ENCODE results near the gene WNT3A. TPM values are rescaled to one million over a fixed set of nuclear protein-coding genes. Genes with fewer than 3 reads are reported as not detected.

WNT3A gene
- total RNA-seq, 1 donor from 2014 or later: 10.1 TPM

DNA sequence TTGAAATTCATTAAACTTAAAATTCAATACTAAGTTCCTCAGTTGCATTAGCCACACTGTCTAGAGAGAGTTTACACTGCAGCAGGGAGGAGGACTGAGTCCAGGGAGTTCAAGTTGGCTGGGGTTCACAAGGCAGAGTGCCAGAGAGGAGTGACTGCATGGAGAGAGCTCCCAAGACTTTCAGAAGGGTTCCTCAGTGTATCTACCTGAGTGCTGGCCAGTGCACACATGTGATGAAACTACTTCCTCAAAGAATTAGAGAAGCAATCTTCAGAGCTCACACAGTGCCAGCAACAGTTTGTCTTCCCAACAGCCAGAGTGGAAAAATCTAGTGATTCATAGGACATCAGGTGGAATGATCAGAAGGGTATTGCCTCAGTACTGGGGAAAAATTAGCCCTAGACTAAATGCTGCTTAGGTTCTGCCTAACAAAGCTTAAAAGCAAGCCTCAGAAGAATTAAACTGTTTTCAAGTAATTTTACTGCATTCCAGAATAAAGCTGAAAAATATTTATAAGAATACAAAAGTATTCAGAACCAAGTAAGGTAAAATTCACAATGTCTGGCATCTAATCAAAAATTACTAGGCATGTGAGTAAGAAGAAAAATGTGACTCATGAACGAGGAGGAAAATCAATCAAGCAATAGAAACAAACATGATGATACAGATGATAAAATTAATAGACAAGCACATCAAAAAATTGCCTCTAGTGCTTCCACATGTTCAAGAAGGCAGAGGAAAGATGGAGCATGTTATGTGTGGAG is 10.4 kb upstream of the WNT3A start:
- Histone ChIP-seq H3K4me3 (no peak overlapping the region), H3K27me3 (no peaks in the 10 kb centered on the region), H3K9me3 (peaks cover 12% of the 10 kb centered on the region), H3K36me3 (no peaks in the 10 kb centered on the region), H3K27ac (no peak overlapping the region), H3K4me1 (no peaks in the 10 kb centered on the region)
- ATAC-seq: peak; percentile 58
- intact Hi-C loops (cut with DNase I): no loop called here
- peak; percentile 63 for DNase-seq
- TF ChIP-seq CTCF (IDR thresholded peaks at IDR 0.05): no peak

- no peaks in the 10 kb centered on the region for H3K4me1 ChIP-seq
- no peak for DNase-seq
- no peak for ATAC-seq
- no peaks in the 10 kb centered on the region for H3K36me3 ChIP-seq
- no peak overlapping the region for H3K27ac ChIP-seq
- peaks cover 14% of the 10 kb centered on the region for H3K27me3 ChIP-seq
- intact Hi-C loops (cut with DNase I): no loop called here
- peaks cover 12% of the 10 kb centered on the region for H3K9me3 ChIP-seq
- no peak for TF ChIP-seq CTCF (IDR thresholded peaks at IDR 0.05)
- H3K4me3 ChIP-seq: no peak overlapping the region
Measured at GRCh38 chr1:227998374-227999055, 8.3 kb upstream of the WNT3A start.

DNA sequence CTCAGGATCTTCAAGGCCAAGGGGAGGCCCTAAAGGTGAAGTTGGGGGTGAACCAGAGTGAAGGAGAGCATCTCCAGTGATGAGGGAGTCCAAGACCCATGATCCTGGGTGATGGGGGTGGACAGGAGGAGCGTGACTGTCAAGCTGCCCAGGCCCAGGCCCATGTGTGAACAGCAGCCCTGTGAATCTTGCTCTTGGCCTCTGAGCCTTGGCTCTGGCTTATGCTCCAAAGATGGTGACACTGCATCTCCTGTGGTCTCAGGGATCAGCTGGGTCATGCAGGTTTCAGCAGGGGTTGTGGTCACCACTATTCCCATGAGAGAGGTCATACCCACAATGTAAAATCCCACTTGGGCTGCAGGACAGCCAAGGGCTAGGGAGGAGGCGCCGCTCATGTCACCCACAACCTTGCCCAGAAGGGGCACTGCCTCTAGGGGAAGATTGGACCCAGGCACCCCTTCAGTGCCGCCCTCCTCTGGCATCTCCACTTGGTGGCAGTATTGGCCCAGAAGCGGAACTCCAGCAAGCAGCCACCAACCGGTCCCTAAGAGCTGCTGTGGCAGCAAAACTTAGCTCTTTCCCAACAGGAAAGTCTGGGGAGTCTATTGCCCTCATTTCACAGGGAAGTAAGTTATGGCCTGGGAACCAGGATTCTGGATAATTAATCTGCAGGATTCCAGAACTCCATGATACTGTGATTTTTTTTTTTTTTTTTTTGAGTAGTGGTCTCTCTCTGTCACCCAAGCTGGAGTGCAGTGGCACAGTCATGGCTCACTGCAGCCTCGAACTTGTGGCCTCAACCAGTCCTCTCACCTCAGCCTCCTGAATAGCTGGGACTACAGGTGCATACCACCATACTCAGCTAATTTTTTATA is 7.5 kb upstream of the WNT3A start:
- peak; percentile 85 for DNase-seq
- intact Hi-C loops (cut with DNase I): no loop called here
- Histone ChIP-seq H3K4me1 (no peaks in the 10 kb centered on the region), H3K4me3 (no peak overlapping the region), H3K27me3 (peaks cover 22% of the 10 kb centered on the region), H3K27ac (no peak overlapping the region), H3K36me3 (no peaks in the 10 kb centered on the region), H3K9me3 (peaks cover 12% of the 10 kb centered on the region)
- peak; percentile 96 for ATAC-seq
- peak; percentile 77 for TF ChIP-seq CTCF (IDR thresholded peaks at IDR 0.05)

- no peak overlapping the region for H3K27ac ChIP-seq
- DNase-seq (no peak), ATAC-seq (no peak)
- no peak overlapping the region for H3K4me3 ChIP-seq
- intact Hi-C loops (cut with DNase I): no loop called here
- no peak for TF ChIP-seq CTCF (IDR thresholded peaks at IDR 0.05)
- H3K9me3 ChIP-seq: peaks cover 12% of the 10 kb centered on the region
- no peaks in the 10 kb centered on the region for H3K36me3 ChIP-seq
- H3K4me1 ChIP-seq: no peaks in the 10 kb centered on the region
- peaks cover 33% of the 10 kb centered on the region for H3K27me3 ChIP-seq
Measured at GRCh38 chr1:228000416-228000815, 6.4 kb upstream of the WNT3A start.

GRCh38 chr1:228000836-228001563 is 5.8 kb upstream of the WNT3A start:
- DNase-seq (peak; percentile 40), ATAC-seq (no peak)
- no peak for TF ChIP-seq CTCF (IDR thresholded peaks at IDR 0.05)
- Histone ChIP-seq H3K27me3 (peaks cover 39% of the 10 kb centered on the region), H3K4me1 (no peaks in the 10 kb centered on the region), H3K9me3 (peaks cover 12% of the 10 kb centered on the region), H3K36me3 (no peaks in the 10 kb centered on the region), H3K27ac (no peak overlapping the region), H3K4me3 (no peak overlapping the region)
- intact Hi-C loops (cut with DNase I): no loop called here

All from upper lobe of right lung (tissue), 1 donor.